IMR-90 (cell line): ENCODE results near the gene GMEB2. TPM values are rescaled to one million over a fixed set of nuclear protein-coding genes. Genes with fewer than 3 reads are reported as not detected.
A peak's percentile ranks its signal among the peaks of the same experiment; 100 is the strongest.
"Not testable (repeated sequence)": the region's sequence is repeated elsewhere in the genome, so short reads cannot be mapped to it uniquely, and the experiment has no call there.

Experiments
- ATAC-seq: fragments of 200-7000 bp; cut with Tn5 transposase; 2 replicates; pipeline ENCODE4 v1.9.1; 2020; ENCODE audit warnings: low read depth, mild to moderate bottlenecking, moderate library complexity
- BruUV-seq: library from RNA; stranded (reverse); fragments of 400-500 nt; replicated peaks from 2 replicates; lab custom pipeline; 2021; lab: Mats Ljungman, UMichigan
- CTCF ChIA-PET: fragments of 300-600 bp; formaldehyde crosslinking; extraction: SDS; loops from one replicate; lab custom pipeline; 2021; ENCODE audit warnings: antibody characterized with exemption; lab: Yijun Ruan, JAX
- POLR2A ChIA-PET: fragments of 300-600 bp; sonication (Branson Sonifier 250); formaldehyde crosslinking; loops from one replicate; lab custom pipeline; 2022; ENCODE audit warnings: antibody characterized with exemption; ENCODE audit not compliant: unreplicated experiment; lab: Charles Lee
- DNase-seq: peaks from one replicate; pipeline ENCODE4 v3.0.0; 2013
- H2AFZ ChIP-seq: replicated peaks from 2 replicates; pipeline ENCODE3; 2013; ENCODE audit warnings: low read length, mild to moderate bottlenecking; ENCODE audit not compliant: poor library complexity
- H2AK5ac ChIP-seq: 2 replicates; pipeline ENCODE4 v1.6.1; 2013; ENCODE audit warnings: low read depth, low read length, inconsistent platforms
- H2AK9ac ChIP-seq: replicated peaks from 2 replicates; pipeline ENCODE3; 2013; ENCODE audit warnings: mild to moderate bottlenecking, low read depth, low read length, moderate library complexity; ENCODE audit not compliant: poor library complexity
- H2BK120ac ChIP-seq: 2 replicates; pipeline ENCODE4 v1.6.1; 2013; ENCODE audit warnings: low read depth, low read length, inconsistent platforms
- H2BK15ac ChIP-seq: 3 replicates; pipeline ENCODE4 v1.6.1; 2013; ENCODE audit warnings: low read depth, low read length, inconsistent platforms
- H2BK20ac ChIP-seq: 2 replicates; pipeline ENCODE4 v1.6.1; 2013; ENCODE audit warnings: low read depth, mild to moderate bottlenecking, inconsistent platforms, low read length, moderate library complexity
- H2BK5ac ChIP-seq: 2 replicates; pipeline ENCODE4 v1.6.1; 2013; ENCODE audit warnings: mild to moderate bottlenecking, low read depth, low read length, inconsistent platforms; ENCODE audit not compliant: poor library complexity, severe bottlenecking
- H3K14ac ChIP-seq: replicated peaks from 2 replicates; pipeline ENCODE4 v1.6.1; 2013; ENCODE audit warnings: low read depth, low read length, inconsistent platforms
- H3K18ac ChIP-seq: 2 replicates; pipeline ENCODE4 v1.6.1; 2013; ENCODE audit warnings: low read depth, low read length, control low read depth
- H3K23ac ChIP-seq: 2 replicates; pipeline ENCODE4 v1.6.1; 2013; ENCODE audit warnings: low read depth, low read length, inconsistent platforms
- H3K27ac ChIP-seq: 2 replicates; pipeline ENCODE4 v1.5.1; 2013; ENCODE audit warnings: mild to moderate bottlenecking, control low read depth, low read length; ENCODE audit not compliant: insufficient read depth
- H3K27me3 ChIP-seq: 2 replicates; pipeline ENCODE4 v1.6.1; 2013; ENCODE audit warnings: low read length; ENCODE audit not compliant: control insufficient read depth, insufficient read depth
- H3K36me3 ChIP-seq: 2 replicates; pipeline ENCODE4 v1.6.1; 2013; ENCODE audit warnings: low read length, mixed read lengths; ENCODE audit not compliant: control insufficient read depth, insufficient read depth
- H3K4ac ChIP-seq: 2 replicates; pipeline ENCODE4 v1.6.1; 2013; ENCODE audit warnings: low read depth, low read length, inconsistent platforms
- H3K4me1 ChIP-seq: 2 replicates; pipeline ENCODE4 v1.6.1; 2013; ENCODE audit warnings: low read length, mixed read lengths; ENCODE audit not compliant: control insufficient read depth, insufficient read depth
- H3K4me2 ChIP-seq: 2 replicates; pipeline ENCODE4 v1.6.1; 2013; ENCODE audit warnings: low read depth, mild to moderate bottlenecking, control low read depth, low read length, moderate library complexity
- H3K4me3 ChIP-seq: 2 replicates; pipeline ENCODE4 v1.5.1; 2013; ENCODE audit warnings: low read depth, mild to moderate bottlenecking, control low read depth, low read length, moderate library complexity; ENCODE audit not compliant: insufficient read depth
- H3K56ac ChIP-seq: 2 replicates; pipeline ENCODE4 v1.6.1; 2013; ENCODE audit warnings: low read length, inconsistent platforms; ENCODE audit not compliant: insufficient read depth; ENCODE audit errors: extremely low read depth
- H3K79me1 ChIP-seq, 2 experiments: 2 replicates each; pipeline ENCODE4 v1.6.1; 2013; ENCODE audit warnings: low read length in 2 of 2, inconsistent platforms in 1 of 2, low read depth in 1 of 2
- H3K9ac ChIP-seq: 2 replicates; pipeline ENCODE4 v1.6.1; 2013; ENCODE audit warnings: low read depth, low read length, control low read depth
- H3K9me1 ChIP-seq: 2 replicates; pipeline ENCODE4 v1.6.1; 2013; ENCODE audit warnings: low read length, inconsistent platforms; ENCODE audit not compliant: insufficient read depth
- H3K9me3 ChIP-seq: 2 replicates; pipeline ENCODE4 v1.6.1; 2013; ENCODE audit warnings: low read length; ENCODE audit not compliant: control insufficient read depth, insufficient read depth
- H4K20me1 ChIP-seq: 2 replicates; pipeline ENCODE4 v1.6.1; 2013; ENCODE audit warnings: low read length, inconsistent platforms; ENCODE audit not compliant: insufficient read depth
- H4K5ac ChIP-seq: 2 replicates; pipeline ENCODE4 v1.6.1; 2013; ENCODE audit warnings: mild to moderate bottlenecking, low read depth, low read length, control low read depth
- H4K8ac ChIP-seq, 2 experiments: 2 replicates each; pipeline ENCODE4 v1.6.1; 2013; ENCODE audit warnings: low read depth in 2 of 2, low read length in 2 of 2, control low read depth in 1 of 2, inconsistent platforms in 1 of 2
- H4K91ac ChIP-seq: 2 replicates; pipeline ENCODE4 v1.6.1; 2013; ENCODE audit warnings: low read depth, low read length, inconsistent platforms; ENCODE audit not compliant: insufficient read depth
- CTCF ChIP-seq: conservative IDR thresholded peaks from 2 replicates; pipeline ENCODE4 v1.5.1; 2012; ENCODE audit warnings: mild to moderate bottlenecking, low read depth, low read length, improper control_type of control experiment
- MAZ ChIP-seq: IDR thresholded peaks from 2 replicates; pipeline ENCODE4 v1.6.1; 2012; ENCODE audit warnings: low read depth, mild to moderate bottlenecking, low read length, improper control_type of control experiment, moderate library complexity, borderline replicate concordance
- RAD21 ChIP-seq: IDR thresholded peaks from 2 replicates; pipeline ENCODE4 v1.6.1; 2012; ENCODE audit warnings: low read length, improper control_type of control experiment
- SMC3 ChIP-seq: fragments of 150-350 bp; IDR thresholded peaks from 2 replicates; pipeline ENCODE4 v1.6.1; 2016; ENCODE audit warnings: low read depth, mild to moderate bottlenecking, antibody characterized with exemption, low read length, moderate library complexity
- WGBS, 2 experiments: methylation state at CpG; one replicate each; pipeline versions ENCODE4 v1.1.5 to v1.1.7; 2013; ENCODE audit warnings: missing lambda C conversion rate in 2 of 2; ENCODE audit not compliant: insufficient read length in 1 of 2; ENCODE audit errors: extremely low coverage in 2 of 2; 5-methylcytosine and 5-hydroxymethylcytosine counted together
- dilution Hi-C: fragments of 300-500 bp; cut with HindIII; formaldehyde crosslinking; loops from one replicate; pipeline ENCODE4 v1.14.3; 2018; ENCODE audit warnings: low sequenced_read_pairs; ENCODE audit not compliant: unreplicated experiment
- in situ Hi-C: fragments of 300-500 bp; cut with MboI; formaldehyde crosslinking; loops from 3 replicates; pipeline ENCODE4 v1.14.3; 2019; ENCODE audit warnings: low sequenced_read_pairs, inconsistent platforms, mixed read lengths
- intact Hi-C: fragments of 100-400 bp; cut with micrococcal nuclease; formaldehyde crosslinking; loops from 2 replicates; pipeline ENCODE4 v1.10.0; 2022
- polyA plus RNA-seq, 3 experiments: library from polyadenylated mRNA; depleted of rRNA; stranded (reverse); fragments of >200 nt; gene quantifications; 2 replicates each; pipeline ENCODE4 v1.2.3, GENCODE V29; 2012; ENCODE audit warnings: low replicate concordance in 1 of 3
- total RNA-seq: library from RNA; depleted of rRNA; stranded (reverse); fragments of >200 nt; gene quantifications from 2 replicates; pipeline ENCODE4 v1.2.3, GENCODE V29; 2012

Gene GMEB2
- total and polyA plus RNA-seq, 2 of the 4 experiments (the other 2 are of a cell fraction), result 5.0 to 10.0 TPM

GRCh38 chr20:63617092-63617875 lies 9.6 kb downstream of the GMEB2 start (continued):
- TF ChIP-seq MAZ, result no peak

GRCh38 chr20:63613863-63614594 lies 12.9 kb downstream of the GMEB2 start:
- 80% methylated on average over 1 of the region's 18 CpGs; no CpG with 5 or more reads in 1 of the 2 experiments for WGBS, 2 experiments
- CTCF ChIA-PET, result not testable (repeated sequence)

More at GRCh38 chr20:63613863-63614594, 12.9 kb downstream of the GMEB2 start:
- H2AK5ac ChIP-seq, H4K8ac ChIP-seq, H3K9ac ChIP-seq, H2BK120ac ChIP-seq, H3K27ac ChIP-seq, H3K9me3 ChIP-seq, POLR2A ChIA-PET, H4K5ac ChIP-seq, H3K23ac ChIP-seq, dilution Hi-C loops, H2BK15ac ChIP-seq, H3K9me1 ChIP-seq, H2AK9ac ChIP-seq, H3K18ac ChIP-seq, ATAC-seq, H3K27me3 ChIP-seq, H2BK20ac ChIP-seq, H4K91ac ChIP-seq, H2AFZ ChIP-seq, H3K56ac ChIP-seq, H3K4me3 ChIP-seq, intact Hi-C loops, H2BK5ac ChIP-seq, H4K20me1 ChIP-seq, H3K4ac ChIP-seq, H3K14ac ChIP-seq, H3K4me2 ChIP-seq, in situ Hi-C loops, H3K4me1 ChIP-seq, BruUV-seq: not testable (repeated sequence)
- H3K36me3 ChIP-seq, result peaks cover 36% of the 10 kb centered on the region
- peak; percentile 18 for DNase-seq
- TF ChIP-seq SMC3 (peak; percentile 30; the same call in 1 of the 2 replicates), CTCF (0 out of 2 replicates have a peak, but pooled peaks have one; percentile 25), RAD21 (peak; percentile 35)
- H3K79me1 ChIP-seq, result peaks cover 26 to 68% of the 10 kb centered on the region in 2 experiments
